ENCODE measurements around the gene PDC. TPM values are rescaled to one million over a fixed set of nuclear protein-coding genes. Genes with fewer than 3 reads are reported as not detected.

Gene PDC
- total and polyA plus RNA-seq, 7 donors: not detected

DNA sequence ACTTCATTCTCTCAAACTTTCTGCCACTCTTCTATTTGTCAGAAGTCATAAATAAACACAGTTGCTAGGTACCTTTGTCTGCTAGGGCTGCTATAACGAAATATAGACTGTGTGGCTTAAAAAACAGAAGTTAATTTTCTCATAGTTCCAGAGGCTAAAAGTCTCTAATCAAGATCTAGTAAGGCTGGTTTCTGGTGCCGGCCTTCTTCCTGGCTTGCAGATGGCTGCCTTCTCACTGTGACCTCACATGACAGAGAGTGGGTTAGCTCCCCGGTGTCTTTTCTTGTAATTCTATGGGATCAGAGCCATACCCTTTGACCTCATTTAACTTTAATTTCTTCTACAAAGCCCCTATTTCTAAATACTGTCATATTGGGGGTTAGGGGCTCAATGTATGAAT is 5.9 kb downstream of the PDC start:
- no peak for DNase-seq
- TF ChIP-seq EP300 (IDR thresholded peaks at IDR 0.05) (no peak), POLR2AphosphoS5 (IDR thresholded peaks at IDR 0.05) (no peak), POLR2A (IDR thresholded peaks at IDR 0.05) (no peak)
- TF ChIP-seq, protein P1, sequence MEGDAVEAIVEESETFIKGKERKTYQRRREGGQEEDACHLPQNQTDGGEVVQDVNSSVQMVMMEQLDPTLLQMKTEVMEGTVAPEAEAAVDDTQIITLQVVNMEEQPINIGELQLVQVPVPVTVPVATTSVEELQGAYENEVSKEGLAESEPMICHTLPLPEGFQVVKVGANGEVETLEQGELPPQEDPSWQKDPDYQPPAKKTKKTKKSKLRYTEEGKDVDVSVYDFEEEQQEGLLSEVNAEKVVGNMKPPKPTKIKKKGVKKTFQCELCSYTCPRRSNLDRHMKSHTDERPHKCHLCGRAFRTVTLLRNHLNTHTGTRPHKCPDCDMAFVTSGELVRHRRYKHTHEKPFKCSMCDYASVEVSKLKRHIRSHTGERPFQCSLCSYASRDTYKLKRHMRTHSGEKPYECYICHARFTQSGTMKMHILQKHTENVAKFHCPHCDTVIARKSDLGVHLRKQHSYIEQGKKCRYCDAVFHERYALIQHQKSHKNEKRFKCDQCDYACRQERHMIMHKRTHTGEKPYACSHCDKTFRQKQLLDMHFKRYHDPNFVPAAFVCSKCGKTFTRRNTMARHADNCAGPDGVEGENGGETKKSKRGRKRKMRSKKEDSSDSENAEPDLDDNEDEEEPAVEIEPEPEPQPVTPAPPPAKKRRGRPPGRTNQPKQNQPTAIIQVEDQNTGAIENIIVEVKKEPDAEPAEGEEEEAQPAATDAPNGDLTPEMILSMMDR (IDR thresholded peaks at IDR 0.05): no peak
- Histone ChIP-seq H3K27me3 (no peaks in the 10 kb centered on the region), H3K9me3 (no peaks in the 10 kb centered on the region), H3K27ac (no peak overlapping the region), H3K36me3 (no peaks in the 10 kb centered on the region), H3K4me3 (no peak overlapping the region), H3K4me1 (no peaks in the 10 kb centered on the region)
- WGBS, 2 donors: 41 to 65% methylated on average over 3 of the region's 3 CpGs
- intact Hi-C loops (cut with DNase I): no loop called here

DNA sequence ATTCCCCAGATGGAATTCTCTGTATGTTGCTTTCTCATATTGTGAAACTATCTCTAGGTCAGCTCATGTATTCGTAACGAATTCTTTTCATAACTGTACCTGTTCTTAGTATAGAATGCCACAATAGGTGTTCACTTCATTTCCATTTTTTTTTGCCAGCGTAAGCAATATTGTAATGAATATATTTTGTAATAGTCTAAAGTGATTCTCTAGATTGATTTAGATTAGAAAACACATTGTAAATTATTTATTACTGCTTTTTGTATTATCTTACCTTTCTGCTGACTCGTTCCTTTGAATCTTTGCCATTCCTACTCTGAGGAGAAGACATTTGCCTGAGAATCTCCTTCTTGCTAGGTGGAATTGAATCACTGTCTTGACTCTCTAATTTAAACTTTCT is 14.8 kb downstream of the PDC start:
- Histone ChIP-seq H3K36me3 (no peaks in the 10 kb centered on the region), H3K9me3 (no peaks in the 10 kb centered on the region), H3K4me1 (no peaks in the 10 kb centered on the region), H3K27me3 (no peaks in the 10 kb centered on the region), H3K27ac (no peak overlapping the region), H3K4me3 (no peak overlapping the region)
- intact Hi-C loops (cut with DNase I): no loop called here
- TF ChIP-seq POLR2A (IDR thresholded peaks at IDR 0.05) (no peak), EP300 (IDR thresholded peaks at IDR 0.05) (no peak), POLR2AphosphoS5 (IDR thresholded peaks at IDR 0.05) (no peak)
- TF ChIP-seq, protein P1 (IDR thresholded peaks at IDR 0.05): no peak
- WGBS, 2 donors: 92% methylated on average over 4 of the region's 4 CpGs
- DNase-seq: no peak

DNA sequence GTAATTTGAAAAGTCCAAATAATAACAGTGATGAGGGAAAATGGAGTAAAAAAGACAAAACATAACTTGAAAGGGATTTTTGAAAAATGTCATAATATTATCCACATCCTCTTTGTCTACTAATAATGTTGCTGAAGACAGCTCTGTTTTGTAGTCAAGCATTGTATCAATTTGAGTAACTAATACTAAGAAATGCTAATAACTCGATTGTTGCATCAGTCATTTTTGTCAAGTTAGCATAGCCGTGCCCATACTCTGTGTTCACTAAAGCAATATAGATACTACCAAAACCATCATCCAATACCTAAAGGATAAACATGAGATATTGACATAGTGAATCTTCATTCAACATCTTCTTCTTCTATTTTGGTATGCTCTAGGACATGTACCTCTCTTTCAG is 17.3 kb downstream of the PDC start:
- TF ChIP-seq, protein P1 (IDR thresholded peaks at IDR 0.05): no peak
- TF ChIP-seq POLR2A (IDR thresholded peaks at IDR 0.05) (no peak), POLR2AphosphoS5 (IDR thresholded peaks at IDR 0.05) (no peak), EP300 (IDR thresholded peaks at IDR 0.05) (no peak)
- WGBS, 2 donors: 89% methylated on average over 2 of the region's 2 CpGs
- Histone ChIP-seq H3K27me3 (no peaks in the 10 kb centered on the region), H3K4me1 (peaks cover 0 to 3% (median 0%) of the 10 kb centered on the region in 4 donors), H3K27ac (no peak overlapping the region), H3K36me3 (no peaks in the 10 kb centered on the region), H3K4me3 (no peak overlapping the region), H3K9me3 (no peaks in the 10 kb centered on the region)
- intact Hi-C loops (cut with DNase I): no loop called here
- DNase-seq: no peak

DNA sequence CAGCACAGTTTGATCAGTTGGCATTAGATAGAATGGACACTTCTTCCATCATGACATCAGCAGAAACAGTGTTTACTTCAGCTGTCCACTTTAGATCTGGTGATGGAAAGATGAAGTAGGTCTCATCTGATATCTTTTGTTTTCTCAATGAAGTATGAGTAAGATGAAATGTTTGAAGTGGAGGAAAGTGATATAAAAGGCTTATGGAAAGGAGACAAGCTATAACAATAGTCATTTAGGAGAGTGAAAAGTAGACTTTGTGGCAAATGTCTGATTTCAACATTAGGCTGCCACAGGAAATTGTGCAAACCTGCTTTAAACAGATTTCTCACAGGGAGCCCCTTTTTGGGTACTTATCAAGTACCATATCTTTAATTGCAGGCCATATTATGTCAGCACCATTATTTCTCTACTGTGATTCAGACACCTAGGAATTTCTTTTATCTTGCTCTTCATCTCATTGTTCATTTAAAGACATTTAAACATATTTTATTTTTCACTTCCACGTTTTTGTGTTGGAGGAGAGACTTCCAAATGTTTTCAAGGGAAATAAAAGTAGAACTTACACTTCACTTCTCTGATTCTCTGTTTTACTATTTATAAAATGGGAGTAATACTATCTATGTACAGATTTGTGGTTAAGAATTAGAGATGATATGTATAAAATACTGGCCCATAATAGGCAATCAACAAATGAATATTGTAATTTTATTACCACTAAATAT is 18.1 kb downstream of the PDC start:
- 31 to 37% methylated on average over 1 of the region's 1 CpG for WGBS, 2 donors
- intact Hi-C loops (cut with DNase I): no loop called here

More for the DNA sequence above, 18.1 kb downstream of the PDC start:
- no peaks in the 10 kb centered on the region for H3K9me3 ChIP-seq
- H3K36me3 ChIP-seq: no peaks in the 10 kb centered on the region
- no peak overlapping the region for H3K27ac ChIP-seq
- peaks cover 0 to 3% (median 0%) of the 10 kb centered on the region in 4 donors for H3K4me1 ChIP-seq
- no peaks in the 10 kb centered on the region for H3K27me3 ChIP-seq
- no peak for DNase-seq
- TF ChIP-seq POLR2AphosphoS5 (IDR thresholded peaks at IDR 0.05) (no peak), EP300 (IDR thresholded peaks at IDR 0.05) (no peak), POLR2A (IDR thresholded peaks at IDR 0.05) (no peak)
- TF ChIP-seq, protein P1 (IDR thresholded peaks at IDR 0.05): no peak
- H3K4me3 ChIP-seq: no peak overlapping the region
